SK-N-SH (cell line): ENCODE data around the gene PDE6B.

Experiments
- CTCF ChIP-seq: fragments of 200-600 bp; sonication (generic); IDR thresholded peaks from 2 replicates; pipeline ENCODE4 v1.6.1; 2017; ENCODE audit warnings: antibody characterized with exemption, mild to moderate bottlenecking, moderate library complexity
- EZH2phosphoT487 ChIP-seq: fragments of 200-600 bp; sonication (generic); IDR thresholded peaks from 2 replicates; pipeline ENCODE4 v1.6.1; 2017; ENCODE audit warnings: low read depth, mixed run types, mild to moderate bottlenecking, antibody characterized with exemption, moderate library complexity, borderline replicate concordance
- NFIC ChIP-seq: IDR thresholded peaks from 2 replicates; pipeline ENCODE4 v1.4.0; 2012; ENCODE audit warnings: borderline replicate concordance
- NRF1 ChIP-seq: IDR thresholded peaks from 2 replicates; pipeline ENCODE4 v1.6.1; 2012; ENCODE audit warnings: low read depth, mild to moderate bottlenecking, low read length
- TCF12 ChIP-seq: IDR thresholded peaks from 2 replicates; pipeline ENCODE4 v1.4.0; 2012
- YY1 ChIP-seq: IDR thresholded peaks from 2 replicates; pipeline ENCODE4 v1.4.0; 2012; ENCODE audit warnings: low read depth, mild to moderate bottlenecking

GRCh38 chr4:703336-704197 lies 78.2 kb downstream of the PDE6B start:
- TF ChIP-seq YY1 (no peak), CTCF (no peak), NFIC (no peak), NRF1 (no peak), EZH2phosphoT487 (no peak), TCF12 (no peak)
